ENCODE data around the gene LRP5.

DNA sequence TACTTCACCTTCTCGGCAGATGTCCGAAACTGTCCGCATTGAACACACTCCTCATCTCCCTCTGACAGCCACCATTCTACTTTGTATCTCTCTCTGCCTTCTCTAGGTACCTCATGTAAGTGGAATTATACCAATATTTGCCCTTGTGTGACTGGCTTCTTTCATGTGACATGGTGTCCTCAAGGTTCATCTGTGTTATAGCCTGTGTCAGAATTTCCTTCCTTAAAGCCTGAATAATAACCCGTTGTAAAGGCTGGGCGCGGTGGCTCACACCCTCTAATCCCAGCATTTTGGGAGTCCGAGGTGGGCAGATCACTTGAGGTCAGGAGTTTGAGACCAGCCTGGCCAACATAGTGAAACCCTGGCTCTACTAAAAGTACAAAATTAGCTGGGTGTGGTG lies 107.8 kb downstream of the LRP5 start:
- TF ChIP-seq, protein P1, sequence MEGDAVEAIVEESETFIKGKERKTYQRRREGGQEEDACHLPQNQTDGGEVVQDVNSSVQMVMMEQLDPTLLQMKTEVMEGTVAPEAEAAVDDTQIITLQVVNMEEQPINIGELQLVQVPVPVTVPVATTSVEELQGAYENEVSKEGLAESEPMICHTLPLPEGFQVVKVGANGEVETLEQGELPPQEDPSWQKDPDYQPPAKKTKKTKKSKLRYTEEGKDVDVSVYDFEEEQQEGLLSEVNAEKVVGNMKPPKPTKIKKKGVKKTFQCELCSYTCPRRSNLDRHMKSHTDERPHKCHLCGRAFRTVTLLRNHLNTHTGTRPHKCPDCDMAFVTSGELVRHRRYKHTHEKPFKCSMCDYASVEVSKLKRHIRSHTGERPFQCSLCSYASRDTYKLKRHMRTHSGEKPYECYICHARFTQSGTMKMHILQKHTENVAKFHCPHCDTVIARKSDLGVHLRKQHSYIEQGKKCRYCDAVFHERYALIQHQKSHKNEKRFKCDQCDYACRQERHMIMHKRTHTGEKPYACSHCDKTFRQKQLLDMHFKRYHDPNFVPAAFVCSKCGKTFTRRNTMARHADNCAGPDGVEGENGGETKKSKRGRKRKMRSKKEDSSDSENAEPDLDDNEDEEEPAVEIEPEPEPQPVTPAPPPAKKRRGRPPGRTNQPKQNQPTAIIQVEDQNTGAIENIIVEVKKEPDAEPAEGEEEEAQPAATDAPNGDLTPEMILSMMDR (IDR thresholded peaks at IDR 0.05): no peak
- no peak for TF ChIP-seq POLR2A (IDR thresholded peaks at IDR 0.05)
